ENCODE results near the gene TNIP1. TPM values are rescaled to one million over a fixed set of nuclear protein-coding genes. Genes with fewer than 3 reads are reported as not detected.

The TNIP1 gene
- total and polyA plus RNA-seq, 7 donors = 55.1 to 210 (median 73.1) TPM

DNA sequence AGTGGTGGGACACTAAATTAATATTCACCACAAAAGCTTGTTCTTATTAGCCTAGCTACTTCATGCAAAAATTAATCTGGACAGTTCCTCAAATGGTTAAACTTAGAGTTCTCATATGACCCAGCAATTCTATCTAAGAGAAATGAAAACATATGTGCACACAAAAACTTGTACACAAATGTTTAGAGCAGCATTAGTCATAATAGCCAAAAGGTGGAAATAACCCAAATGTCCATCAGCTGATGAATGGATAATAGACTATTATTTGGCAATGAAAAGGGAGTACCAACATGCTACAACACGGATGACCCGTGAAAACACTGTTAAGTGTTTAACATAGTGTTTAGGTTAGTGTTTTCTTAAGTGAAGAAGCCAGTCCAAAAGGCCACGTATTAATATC is 32.8 kb upstream of the TNIP1 start:
- H3K9me3 ChIP-seq = no peaks in the 10 kb centered on the region
- no peak overlapping the region for H3K27ac ChIP-seq
- no peak for DNase-seq
- intact Hi-C loops (cut with DNase I) = loop anchor here (2.0 kb wide), 1 partner anchor 111 kb away; no protein-coding TSS in a partner anchor
- peaks cover 10 to 80% (median 40%) of the 10 kb centered on the region in 4 donors for H3K36me3 ChIP-seq
- no peaks in the 10 kb centered on the region for H3K27me3 ChIP-seq
- 73 to 75% methylated on average over 3 of the region's 3 CpGs for WGBS, 2 donors
- H3K4me1 ChIP-seq = peaks cover 0 to 20% (median 16%) of the 10 kb centered on the region in 4 donors
- no peak overlapping the region for H3K4me3 ChIP-seq
- TF ChIP-seq POLR2A (IDR thresholded peaks at IDR 0.05) (no peak), EP300 (IDR thresholded peaks at IDR 0.05) (no peak), POLR2AphosphoS5 (IDR thresholded peaks at IDR 0.05) (no peak), CTCF (IDR thresholded peaks at IDR 0.05) (no peak)

DNA sequence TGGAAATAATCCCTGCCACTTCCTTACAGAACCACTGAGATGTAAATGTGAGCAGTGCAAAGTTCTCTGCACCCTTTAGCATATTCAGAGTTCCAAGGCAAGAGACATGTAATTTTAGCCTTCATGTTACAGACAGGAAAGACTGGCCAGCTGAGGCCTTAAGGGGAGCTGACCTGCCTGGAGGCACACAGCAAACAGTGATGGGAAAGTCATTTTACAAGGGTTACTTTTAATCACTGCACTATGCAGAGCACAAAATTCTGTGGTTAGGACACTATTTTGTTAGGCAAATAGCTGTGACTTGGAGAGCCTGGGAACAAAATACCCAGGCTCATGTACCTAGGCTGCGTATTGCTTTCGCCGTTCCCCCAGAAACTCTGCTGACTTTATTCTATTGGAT is 30.2 kb upstream of the TNIP1 start:
- TF ChIP-seq POLR2A (IDR thresholded peaks at IDR 0.05) (no peak), CTCF (IDR thresholded peaks at IDR 0.05) (no peak), POLR2AphosphoS5 (IDR thresholded peaks at IDR 0.05) (no peak), EP300 (IDR thresholded peaks at IDR 0.05) (no peak)
- DNase-seq = no peak
- intact Hi-C loops (cut with DNase I) = no loop called here
- H3K27me3 ChIP-seq = no peaks in the 10 kb centered on the region
- H3K4me1 ChIP-seq = peaks cover 0 to 47% (median 38%) of the 10 kb centered on the region in 4 donors
- WGBS, 2 donors = 92 to 95% methylated on average over 3 of the region's 3 CpGs
- peaks cover 3 to 58% (median 27%) of the 10 kb centered on the region in 4 donors for H3K36me3 ChIP-seq
- no peaks in the 10 kb centered on the region for H3K9me3 ChIP-seq
- H3K27ac ChIP-seq = no peak overlapping the region
- H3K4me3 ChIP-seq = no peak overlapping the region

- peaks cover 3 to 52% (median 27%) of the 10 kb centered on the region in 4 donors for H3K36me3 ChIP-seq
- no peak for DNase-seq
- intact Hi-C loops (cut with DNase I) = no loop called here
- H3K27ac ChIP-seq = peak overlapping the region in 3 of 4 donors; percentile 81 to 94 (median 88)
- H3K27me3 ChIP-seq = no peaks in the 10 kb centered on the region
- H3K9me3 ChIP-seq = no peaks in the 10 kb centered on the region
- H3K4me1 ChIP-seq = peaks cover 0 to 54% (median 44%) of the 10 kb centered on the region in 4 donors
- TF ChIP-seq EP300 (IDR thresholded peaks at IDR 0.05) (no peak), POLR2A (IDR thresholded peaks at IDR 0.05) (no peak), POLR2AphosphoS5 (IDR thresholded peaks at IDR 0.05) (no peak), CTCF (IDR thresholded peaks at IDR 0.05) (no peak)
- no peak overlapping the region for H3K4me3 ChIP-seq
- 83 to 84% methylated on average over 11 of the region's 11 CpGs for WGBS, 2 donors
These were observed 29.4 kb upstream of the TNIP1 start for GRCh38 chr5:151110122-151110681.

GRCh38 chr5:151108566-151108965 is 27.7 kb upstream of the TNIP1 start:
- TF ChIP-seq POLR2A (IDR thresholded peaks at IDR 0.05) (no peak), EP300 (IDR thresholded peaks at IDR 0.05) (peak in 1 of 4 donors; percentile 22), POLR2AphosphoS5 (IDR thresholded peaks at IDR 0.05) (peak in 2 of 4 donors; percentile 8 to 46), CTCF (IDR thresholded peaks at IDR 0.05) (no peak)
- H3K36me3 ChIP-seq = peaks cover 2 to 50% (median 26%) of the 10 kb centered on the region in 4 donors
- no peaks in the 10 kb centered on the region for H3K27me3 ChIP-seq
- no peak overlapping the region for H3K4me3 ChIP-seq
- WGBS, 2 donors = 57 to 77% methylated on average over 8 of the region's 8 CpGs
- intact Hi-C loops (cut with DNase I) = loop anchor here (2.0 to 5.0 kb wide), 2 partner anchors 50 to 326 kb away; no protein-coding TSS in a partner anchor
- peak; percentile 87 for DNase-seq
- H3K9me3 ChIP-seq = no peaks in the 10 kb centered on the region
- H3K27ac ChIP-seq = peak overlapping the region; percentile 75 to 94 (median 84)
- H3K4me1 ChIP-seq = peaks cover 0 to 63% (median 54%) of the 10 kb centered on the region in 4 donors

Measured in sigmoid colon (tissue), 7 donors.